ENCODE data around the gene NUP210.

DNA sequence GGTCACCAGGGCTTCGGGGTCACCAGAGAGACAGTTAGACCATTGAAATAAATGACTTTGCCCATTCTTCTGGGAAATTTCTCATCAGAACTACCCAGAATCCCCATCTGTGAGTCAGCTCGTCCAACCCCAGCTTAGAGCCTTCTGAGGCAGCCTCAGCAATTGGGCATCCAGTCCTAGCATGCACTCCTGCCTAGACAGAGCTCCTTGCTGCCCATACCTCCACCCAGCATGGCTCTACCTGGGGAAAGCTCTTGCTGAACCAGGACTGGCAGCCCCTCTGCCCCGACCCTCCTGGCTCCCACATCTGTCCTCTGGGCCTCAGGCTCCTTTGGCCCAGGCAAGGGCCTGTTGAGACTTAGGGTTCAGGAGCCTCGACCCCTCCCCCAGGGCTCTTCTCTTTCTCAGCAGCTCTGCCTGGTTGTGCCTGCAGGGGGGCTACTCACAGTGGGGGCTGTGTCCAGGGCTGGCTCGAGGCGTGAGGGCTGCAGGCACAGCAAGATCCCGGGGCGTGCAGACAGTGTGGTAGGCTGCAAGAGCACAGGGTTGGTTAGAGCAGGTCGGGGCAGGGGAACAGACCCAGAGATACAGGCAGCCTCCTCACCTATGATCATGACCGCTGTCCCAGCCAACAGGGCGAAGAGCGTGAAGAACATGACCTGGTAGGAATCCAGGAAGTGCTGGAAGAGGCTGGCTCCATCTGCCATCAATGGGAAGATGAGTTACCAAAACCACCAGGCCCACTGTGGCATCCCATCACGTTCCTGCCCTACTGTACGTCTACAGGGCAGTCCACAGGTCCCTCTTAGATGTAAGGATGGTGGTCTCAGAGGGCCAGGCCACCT lies 101.3 kb downstream of the NUP210 start:
- TF ChIP-seq, protein P1, sequence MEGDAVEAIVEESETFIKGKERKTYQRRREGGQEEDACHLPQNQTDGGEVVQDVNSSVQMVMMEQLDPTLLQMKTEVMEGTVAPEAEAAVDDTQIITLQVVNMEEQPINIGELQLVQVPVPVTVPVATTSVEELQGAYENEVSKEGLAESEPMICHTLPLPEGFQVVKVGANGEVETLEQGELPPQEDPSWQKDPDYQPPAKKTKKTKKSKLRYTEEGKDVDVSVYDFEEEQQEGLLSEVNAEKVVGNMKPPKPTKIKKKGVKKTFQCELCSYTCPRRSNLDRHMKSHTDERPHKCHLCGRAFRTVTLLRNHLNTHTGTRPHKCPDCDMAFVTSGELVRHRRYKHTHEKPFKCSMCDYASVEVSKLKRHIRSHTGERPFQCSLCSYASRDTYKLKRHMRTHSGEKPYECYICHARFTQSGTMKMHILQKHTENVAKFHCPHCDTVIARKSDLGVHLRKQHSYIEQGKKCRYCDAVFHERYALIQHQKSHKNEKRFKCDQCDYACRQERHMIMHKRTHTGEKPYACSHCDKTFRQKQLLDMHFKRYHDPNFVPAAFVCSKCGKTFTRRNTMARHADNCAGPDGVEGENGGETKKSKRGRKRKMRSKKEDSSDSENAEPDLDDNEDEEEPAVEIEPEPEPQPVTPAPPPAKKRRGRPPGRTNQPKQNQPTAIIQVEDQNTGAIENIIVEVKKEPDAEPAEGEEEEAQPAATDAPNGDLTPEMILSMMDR (IDR thresholded peaks at IDR 0.05), result no peak
- TF ChIP-seq POLR2A (IDR thresholded peaks at IDR 0.05) (no peak), POLR2AphosphoS5 (IDR thresholded peaks at IDR 0.05) (no peak), EP300 (IDR thresholded peaks at IDR 0.05) (no peak)
